GM12892 (cell line): ENCODE data around the gene GJB6.

Source experiments
- DNase-seq: peaks from one replicate; pipeline ENCODE4 v3.0.0; 2011; ENCODE audit not compliant: insufficient read length
- FAIRE-seq: peaks from 2 replicates; lab custom pipeline; 2011; peaks lifted over from hg19 to GRCh38; lab: Jason Lieb, UNC
- POLR2A ChIP-seq: IDR thresholded peaks from 2 replicates; pipeline ENCODE4 v1.6.1; 2011; ENCODE audit warnings: low read depth, low read length, control low read depth
- POLR2AphosphoS5 ChIP-seq: IDR thresholded peaks from 2 replicates; pipeline ENCODE4 v1.6.1; 2011; ENCODE audit warnings: low read depth, low read length, control low read depth
- TAF1 ChIP-seq: IDR thresholded peaks from 2 replicates; pipeline ENCODE4 v1.6.1; 2011; ENCODE audit warnings: low read depth, mild to moderate bottlenecking, control low read depth, low read length, borderline replicate concordance

GJB6 gene

GRCh38 chr13:20192836-20193161, 39.3 kb downstream of the GJB6 start, which contains the start of gene GJB2:
Gene GJB2, minus strand, starts transcription at chr13:20192938. Its CDS starts 3,357 bp downstream, at chr13:20189581.
- no peak for FAIRE-seq
- no peak for TF ChIP-seq POLR2A
- no peak for TF ChIP-seq POLR2AphosphoS5
- TF ChIP-seq TAF1 = no peak
- DNase-seq = no peak

GRCh38 chr13:20192158-20192835, 39.8 kb downstream of the GJB6 start:
- DNase-seq (no peak), FAIRE-seq (peak; percentile 70)
- TF ChIP-seq TAF1 (no peak), POLR2A (no peak), POLR2AphosphoS5 (no peak)

- FAIRE-seq (no peak), DNase-seq (no peak)
- TF ChIP-seq POLR2AphosphoS5 (no peak), TAF1 (no peak), POLR2A (no peak)
These were observed 40.6 kb downstream of the GJB6 start for GRCh38 chr13:20191311-20192157.

GRCh38 chr13:20190481-20191310, 41.4 kb downstream of the GJB6 start:
- DNase-seq = no peak
- no peak for TF ChIP-seq TAF1
- no peak for TF ChIP-seq POLR2A
- no peak for TF ChIP-seq POLR2AphosphoS5
- no peak for FAIRE-seq

- TF ChIP-seq POLR2A = no peak
- no peak for TF ChIP-seq TAF1
- no peak for TF ChIP-seq POLR2AphosphoS5
- no peak for DNase-seq
- no peak for FAIRE-seq
These were observed 42.0 kb downstream of the GJB6 start for GRCh38 chr13:20190076-20190475.

- TF ChIP-seq POLR2A (no peak), TAF1 (no peak), POLR2AphosphoS5 (no peak)
- FAIRE-seq = no peak
- DNase-seq = no peak
These were observed 43.2 kb downstream of the GJB6 start for GRCh38 chr13:20188667-20189553.

- TF ChIP-seq TAF1 = no peak
- no peak for TF ChIP-seq POLR2A
- TF ChIP-seq POLR2AphosphoS5 = no peak
- no peak for DNase-seq
- FAIRE-seq = no peak
These were observed 45.3 kb downstream of the GJB6 start for GRCh38 chr13:20186771-20187170.

GRCh38 chr13:20185366-20186056, 46.6 kb downstream of the GJB6 start:
- TF ChIP-seq TAF1 (no peak), POLR2AphosphoS5 (no peak), POLR2A (no peak)
- FAIRE-seq = no peak
- DNase-seq = no peak

GRCh38 chr13:20182231-20182846, 49.8 kb downstream of the GJB6 start:
- TF ChIP-seq TAF1 (no peak), POLR2AphosphoS5 (no peak), POLR2A (no peak)
- no peak for FAIRE-seq
- peak; percentile 47 for DNase-seq
